Retinal pigment epithelial cell (primary cell): Measurements from ENCODE around the gene LILRB2.
"Not testable (repeated sequence)": the region's sequence is repeated elsewhere in the genome, so short reads cannot be mapped to it uniquely, and the experiment has no call there.

Source experiments
- DNase-seq: peaks from one replicate; pipeline ENCODE4 v3.0.0-alpha.2; 2010; ENCODE audit warnings: low read depth
- H3K4me3 ChIP-seq: 2 replicates; pipeline ENCODE4 v1.5.1; 2011; ENCODE audit warnings: mild to moderate bottlenecking, low read length, control low read depth, moderate library complexity
- CTCF ChIP-seq: conservative IDR thresholded peaks from 2 replicates; pipeline ENCODE4 v1.5.1; 2011; ENCODE audit warnings: low read depth, low read length, control low read depth, inconsistent platforms

The LILRB2 gene

GRCh38 chr19:54302257-54302656 is 21.3 kb upstream of the LILRB2 start:
- no peak overlapping the region for H3K4me3 ChIP-seq

GRCh38 chr19:54299515-54299914 is 18.6 kb upstream of the LILRB2 start:
- no peak for TF ChIP-seq CTCF
- no peak for DNase-seq
- no peak overlapping the region for H3K4me3 ChIP-seq

More at GRCh38 chr19:54302257-54302656, 21.3 kb upstream of the LILRB2 start:
- TF ChIP-seq CTCF: no peak
- DNase-seq: no peak

- TF ChIP-seq CTCF: no peak
- no peak overlapping the region for H3K4me3 ChIP-seq
- no peak for DNase-seq
Observed at GRCh38 chr19:54299126-54299498, 18.2 kb upstream of the LILRB2 start.

- no peak overlapping the region for H3K4me3 ChIP-seq
- TF ChIP-seq CTCF: no peak
- DNase-seq: no peak
Observed at GRCh38 chr19:54298357-54299125, 17.6 kb upstream of the LILRB2 start.

GRCh38 chr19:54297759-54298305 is 16.9 kb upstream of the LILRB2 start:
- no peak overlapping the region for H3K4me3 ChIP-seq
- TF ChIP-seq CTCF: no peak
- no peak for DNase-seq

GRCh38 chr19:54294539-54294938 is 13.6 kb upstream of the LILRB2 start:
- no peak for DNase-seq
- TF ChIP-seq CTCF: no peak

GRCh38 chr19:54289160-54289559 is 8.2 kb upstream of the LILRB2 start:
- not testable (repeated sequence) for DNase-seq

More at GRCh38 chr19:54294539-54294938, 13.6 kb upstream of the LILRB2 start:
- no peak overlapping the region for H3K4me3 ChIP-seq

More at GRCh38 chr19:54289160-54289559, 8.2 kb upstream of the LILRB2 start:
- not testable (repeated sequence) for H3K4me3 ChIP-seq
